GM13977 (cell line): Measurements from ENCODE around the gene CCDC17.

Experiments used
- DNase-seq: peaks from one replicate; pipeline ENCODE4 v3.0.0; 2012; ENCODE audit warnings: low spot score
- in situ Hi-C: fragments of 300-500 bp; cut with MboI; formaldehyde crosslinking; loops from one replicate; pipeline ENCODE4 v1.12.0; 2022; ENCODE audit warnings: low sequenced_read_pairs, low pct_unique_long_range_greater_than_20kb, mixed read lengths, inconsistent platforms; ENCODE audit not compliant: unreplicated experiment
- TF ChIP-seq, protein P1 (sequence below): IDR thresholded peaks from 2 replicates; pipeline ENCODE4 v1.5.1; 2012; ENCODE audit warnings: mild to moderate bottlenecking, control low read depth; ENCODE audit not compliant: insufficient read depth; ENCODE audit errors: extremely low read depth, missing control alignments

The CCDC17 gene

DNA sequence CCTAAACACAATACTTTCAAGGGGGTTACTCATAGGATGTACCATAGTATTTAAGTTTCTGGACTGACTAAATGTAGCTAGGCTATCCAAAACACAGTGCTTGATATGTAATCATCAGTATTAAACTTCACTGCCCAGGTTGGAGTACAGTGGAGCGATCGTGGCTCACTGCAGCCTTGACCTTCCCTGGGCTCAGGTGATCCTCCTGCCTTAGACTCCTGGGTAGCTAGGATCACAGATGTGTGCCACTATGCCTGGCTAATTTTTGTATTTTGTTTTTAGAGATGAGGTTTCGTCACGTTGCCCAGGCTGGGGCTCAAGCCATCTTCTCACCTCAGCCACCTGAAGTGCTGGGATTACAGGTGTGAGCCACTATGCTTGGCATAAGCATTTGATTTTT is 29.4 kb downstream of the CCDC17 start:
- in situ Hi-C loops = no loop called here
- no peak for DNase-seq

DNA sequence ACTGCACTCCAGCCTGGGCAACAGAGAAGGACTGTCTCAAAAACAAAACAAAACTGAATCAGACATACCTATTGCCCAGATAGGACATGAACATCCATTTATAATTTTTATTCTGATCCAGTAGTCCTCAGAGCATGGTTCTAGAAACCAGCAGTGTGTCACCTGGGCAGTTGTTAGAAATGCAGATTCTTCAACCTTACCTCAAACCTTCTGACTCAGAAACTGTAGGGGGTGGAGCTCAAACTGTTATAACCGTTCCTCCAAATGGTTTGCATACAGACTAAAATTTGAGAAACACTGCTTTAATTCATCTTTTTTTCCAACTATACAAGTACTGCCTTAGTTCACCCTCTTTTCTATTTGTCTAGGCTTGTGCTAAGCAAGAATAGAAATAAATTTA is 34.0 kb downstream of the CCDC17 start:
- in situ Hi-C loops = no loop called here
- DNase-seq = no peak
- TF ChIP-seq, protein P1, sequence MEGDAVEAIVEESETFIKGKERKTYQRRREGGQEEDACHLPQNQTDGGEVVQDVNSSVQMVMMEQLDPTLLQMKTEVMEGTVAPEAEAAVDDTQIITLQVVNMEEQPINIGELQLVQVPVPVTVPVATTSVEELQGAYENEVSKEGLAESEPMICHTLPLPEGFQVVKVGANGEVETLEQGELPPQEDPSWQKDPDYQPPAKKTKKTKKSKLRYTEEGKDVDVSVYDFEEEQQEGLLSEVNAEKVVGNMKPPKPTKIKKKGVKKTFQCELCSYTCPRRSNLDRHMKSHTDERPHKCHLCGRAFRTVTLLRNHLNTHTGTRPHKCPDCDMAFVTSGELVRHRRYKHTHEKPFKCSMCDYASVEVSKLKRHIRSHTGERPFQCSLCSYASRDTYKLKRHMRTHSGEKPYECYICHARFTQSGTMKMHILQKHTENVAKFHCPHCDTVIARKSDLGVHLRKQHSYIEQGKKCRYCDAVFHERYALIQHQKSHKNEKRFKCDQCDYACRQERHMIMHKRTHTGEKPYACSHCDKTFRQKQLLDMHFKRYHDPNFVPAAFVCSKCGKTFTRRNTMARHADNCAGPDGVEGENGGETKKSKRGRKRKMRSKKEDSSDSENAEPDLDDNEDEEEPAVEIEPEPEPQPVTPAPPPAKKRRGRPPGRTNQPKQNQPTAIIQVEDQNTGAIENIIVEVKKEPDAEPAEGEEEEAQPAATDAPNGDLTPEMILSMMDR = no peak

More for the DNA sequence above, 29.4 kb downstream of the CCDC17 start:
- TF ChIP-seq, protein P1 = no peak

DNA sequence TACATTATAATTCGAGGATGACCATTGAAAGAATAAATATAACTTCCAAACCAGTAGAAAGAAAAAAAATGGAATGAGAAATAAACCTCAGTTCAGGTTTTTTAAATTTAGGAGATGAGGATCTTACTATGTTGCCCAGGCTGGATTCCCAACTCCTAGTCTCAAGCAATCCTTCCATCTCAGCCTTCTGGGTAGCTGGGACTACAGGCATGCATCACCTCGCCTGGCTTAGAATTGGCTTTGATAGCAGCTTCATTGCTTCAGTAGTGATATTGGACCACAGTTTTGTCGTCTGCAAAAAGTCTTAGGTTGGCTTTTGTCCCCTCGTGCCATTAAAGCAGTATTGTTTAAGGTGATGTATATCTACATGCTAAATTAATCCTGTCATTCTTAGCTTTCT is 37.1 kb downstream of the CCDC17 start:
- in situ Hi-C loops = no loop called here

DNA sequence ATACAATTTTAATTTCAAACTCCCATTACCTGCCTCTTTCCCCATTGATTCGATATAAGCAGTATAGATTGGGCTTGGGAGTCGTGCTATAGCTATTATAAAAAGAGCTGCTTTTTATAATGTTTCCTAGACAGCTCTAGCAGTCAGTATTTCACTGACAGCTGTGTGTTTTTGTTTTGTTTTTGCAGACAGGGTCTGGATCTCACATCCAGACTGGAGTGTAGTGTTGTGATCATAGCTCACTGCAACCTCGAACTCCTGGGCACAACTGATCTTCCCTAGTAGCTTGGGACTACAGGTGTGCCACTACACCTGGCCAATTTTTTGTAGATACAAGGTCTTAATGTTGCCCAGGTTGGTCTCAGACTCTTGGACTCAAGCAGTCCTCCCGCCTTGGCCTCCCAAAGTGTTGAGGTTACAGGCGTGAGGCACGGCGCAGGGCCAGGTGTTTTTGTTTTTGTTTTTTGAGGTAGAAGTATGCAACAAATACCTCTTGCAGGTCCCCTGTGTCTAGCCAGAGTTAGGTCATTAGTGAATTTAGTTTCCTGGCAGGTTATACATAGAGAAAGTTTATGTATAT is 38.3 kb downstream of the CCDC17 start:
- TF ChIP-seq, protein P1 = no peak
- in situ Hi-C loops = no loop called here
- DNase-seq = no peak

More for the DNA sequence above, 37.1 kb downstream of the CCDC17 start:
- no peak for DNase-seq
- TF ChIP-seq, protein P1 = no peak

GRCh38 chr1:45585110-45585426 is 38.8 kb downstream of the CCDC17 start:
- TF ChIP-seq, protein P1 = no peak
- in situ Hi-C loops = no loop called here
- no peak for DNase-seq

DNA sequence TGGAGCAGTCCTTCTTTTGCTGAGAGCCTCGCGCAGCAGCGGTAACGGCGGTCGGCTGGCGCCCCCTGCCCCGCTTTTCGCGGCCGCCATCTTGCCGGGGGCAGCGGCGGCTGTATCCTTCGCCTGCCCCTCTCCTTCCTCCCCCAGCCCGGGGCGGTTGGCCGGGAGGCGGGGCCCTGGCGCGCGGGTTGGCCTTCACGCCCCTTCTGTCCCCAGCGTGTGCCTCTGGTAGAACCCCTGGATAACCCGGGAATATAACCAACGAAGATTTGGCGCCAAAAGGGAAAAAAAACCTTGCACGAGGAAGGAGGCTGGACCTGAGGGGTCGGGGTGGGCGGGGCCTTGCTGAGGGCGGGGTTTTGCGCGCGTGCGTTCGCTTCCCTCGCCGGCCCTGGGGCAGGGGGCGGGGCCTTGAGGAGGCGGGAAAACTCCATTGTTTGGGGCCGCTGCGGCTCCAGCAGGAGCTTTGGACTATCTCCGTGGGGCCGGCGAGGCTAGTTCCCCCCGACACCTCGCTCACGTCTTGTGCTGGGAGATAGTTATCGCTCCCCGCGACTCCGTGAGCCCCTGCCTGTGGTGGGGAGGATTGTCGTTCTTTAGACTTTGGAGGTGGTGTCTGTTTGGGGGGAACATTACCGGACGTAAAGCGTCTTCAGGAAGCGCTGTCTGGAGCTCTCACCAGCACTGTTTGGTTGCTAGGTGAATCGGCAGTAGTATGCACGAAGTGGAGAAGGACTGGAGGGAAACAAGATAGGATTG is 39.3 kb downstream of the CCDC17 start:
- TF ChIP-seq, protein P1 = no peak
- in situ Hi-C loops = no loop called here
- DNase-seq = peak; percentile 90
